ENCODE data around the gene GRIK4. TPM values are rescaled to one million over a fixed set of nuclear protein-coding genes. Genes with fewer than 3 reads are reported as not detected.

GRIK4 gene
- total RNA-seq, 1 donor from 2014 or later, result 0.89 TPM

GRCh38 chr11:120816711-120817110 lies 305.2 kb downstream of the GRIK4 start:
- peaks cover 7% of the 10 kb centered on the region for H3K4me1 Mint-ChIP-seq
- no peak overlapping the region for H3K4me3 Mint-ChIP-seq
- TF ChIP-seq CTCF (conservative IDR thresholded peaks at IDR 0.05), result no peak
- H3K9me3 Mint-ChIP-seq, result no peaks in the 10 kb centered on the region
- no peak for DNase-seq (ENCODE audit: low read depth, low spot score)
- H3K36me3 Mint-ChIP-seq (ENCODE audit: low read depth), result no peaks in the 10 kb centered on the region
- peaks cover 14% of the 10 kb centered on the region for H3K27me3 Mint-ChIP-seq (ENCODE audit: low read depth)
- H3K27ac Mint-ChIP-seq (ENCODE audit: unreplicated experiment), result peak overlapping the region; percentile 69

DNA sequence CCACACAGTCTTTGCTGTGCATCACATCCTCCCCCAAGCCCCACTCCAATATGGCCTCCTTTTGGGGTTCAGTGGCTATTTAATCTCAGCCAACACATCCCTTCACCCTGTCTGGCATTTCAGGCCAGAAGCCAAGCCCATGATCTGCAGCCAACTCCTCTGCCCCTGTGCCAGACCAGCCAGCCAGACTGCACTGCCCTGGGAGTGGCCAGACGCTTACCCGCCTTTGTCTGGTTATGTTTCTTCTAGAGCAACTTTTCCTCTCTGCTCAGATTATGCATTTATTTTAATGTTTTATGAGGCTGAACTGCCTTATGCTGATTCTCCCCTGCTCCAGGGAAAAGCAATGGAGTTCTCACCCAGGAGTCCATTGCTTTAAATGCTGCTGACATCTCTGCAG lies 305.6 kb downstream of the GRIK4 start:
- H3K4me3 Mint-ChIP-seq, result no peak overlapping the region
- H3K9me3 Mint-ChIP-seq, result no peaks in the 10 kb centered on the region
- H3K27me3 Mint-ChIP-seq (ENCODE audit: low read depth), result peaks cover 14% of the 10 kb centered on the region

DNA sequence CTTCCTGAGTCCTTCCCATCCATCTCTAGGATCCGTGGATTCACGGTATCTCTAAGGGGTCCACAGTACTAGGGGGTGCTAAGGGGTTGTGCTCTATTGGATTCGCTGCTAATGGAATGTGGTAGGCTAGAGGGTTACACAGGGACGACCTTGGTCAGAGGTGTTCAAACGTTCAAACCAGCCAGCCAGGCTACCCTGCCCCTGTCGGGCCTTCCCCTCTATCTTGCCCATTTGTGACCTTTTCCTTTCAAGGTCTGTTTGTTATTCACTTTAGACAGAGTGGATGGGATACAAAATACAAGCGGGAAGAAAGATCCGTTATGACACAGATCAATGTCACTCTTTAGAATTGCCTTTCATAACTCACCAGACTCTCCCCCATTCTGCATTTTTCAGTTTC lies 306.5 kb downstream of the GRIK4 start:
- H3K4me3 Mint-ChIP-seq, result no peak overlapping the region
- DNase-seq (ENCODE audit: low read depth, low spot score), result no peak
- H3K36me3 Mint-ChIP-seq (ENCODE audit: low read depth), result no peaks in the 10 kb centered on the region
- no peak for TF ChIP-seq CTCF (conservative IDR thresholded peaks at IDR 0.05)
- no peak overlapping the region for H3K27ac Mint-ChIP-seq (ENCODE audit: unreplicated experiment)
- peaks cover 7% of the 10 kb centered on the region for H3K4me1 Mint-ChIP-seq
- peaks cover 14% of the 10 kb centered on the region for H3K27me3 Mint-ChIP-seq (ENCODE audit: low read depth)
- no peaks in the 10 kb centered on the region for H3K9me3 Mint-ChIP-seq

More for the DNA sequence above, 305.6 kb downstream of the GRIK4 start:
- peaks cover 7% of the 10 kb centered on the region for H3K4me1 Mint-ChIP-seq
- H3K36me3 Mint-ChIP-seq (ENCODE audit: low read depth), result no peaks in the 10 kb centered on the region
- DNase-seq (ENCODE audit: low read depth, low spot score), result no peak
- TF ChIP-seq CTCF (conservative IDR thresholded peaks at IDR 0.05), result no peak
- H3K27ac Mint-ChIP-seq (ENCODE audit: unreplicated experiment), result no peak overlapping the region

DNA sequence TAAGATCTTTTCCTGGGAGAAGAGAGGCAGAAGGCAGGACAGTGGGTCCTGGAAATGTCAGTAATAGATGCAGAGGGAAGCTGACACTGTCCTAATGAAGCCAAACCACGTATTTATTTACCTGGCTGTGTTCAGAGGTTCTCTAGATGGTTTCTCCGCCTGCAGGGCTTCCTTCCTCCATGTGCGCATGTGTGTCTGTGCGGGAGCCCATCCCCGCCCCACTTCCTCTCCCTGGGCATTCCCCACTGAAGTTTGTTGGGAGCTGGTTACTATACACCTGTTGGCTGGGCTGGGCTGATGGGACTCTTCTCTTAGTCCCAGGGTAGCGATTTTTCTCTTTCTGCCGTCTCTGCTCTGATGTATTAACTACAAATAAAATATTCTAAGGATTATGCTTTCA lies 307.5 kb downstream of the GRIK4 start:
- Mint-ChIP-seq H3K4me1 (peaks cover 7% of the 10 kb centered on the region), H3K4me3 (no peak overlapping the region), H3K27me3 (ENCODE audit: low read depth) (peaks cover 14% of the 10 kb centered on the region), H3K9me3 (no peaks in the 10 kb centered on the region), H3K36me3 (ENCODE audit: low read depth) (no peaks in the 10 kb centered on the region), H3K27ac (ENCODE audit: unreplicated experiment) (no peak overlapping the region)
- TF ChIP-seq CTCF (conservative IDR thresholded peaks at IDR 0.05), result no peak
- no peak for DNase-seq (ENCODE audit: low read depth, low spot score)

DNA sequence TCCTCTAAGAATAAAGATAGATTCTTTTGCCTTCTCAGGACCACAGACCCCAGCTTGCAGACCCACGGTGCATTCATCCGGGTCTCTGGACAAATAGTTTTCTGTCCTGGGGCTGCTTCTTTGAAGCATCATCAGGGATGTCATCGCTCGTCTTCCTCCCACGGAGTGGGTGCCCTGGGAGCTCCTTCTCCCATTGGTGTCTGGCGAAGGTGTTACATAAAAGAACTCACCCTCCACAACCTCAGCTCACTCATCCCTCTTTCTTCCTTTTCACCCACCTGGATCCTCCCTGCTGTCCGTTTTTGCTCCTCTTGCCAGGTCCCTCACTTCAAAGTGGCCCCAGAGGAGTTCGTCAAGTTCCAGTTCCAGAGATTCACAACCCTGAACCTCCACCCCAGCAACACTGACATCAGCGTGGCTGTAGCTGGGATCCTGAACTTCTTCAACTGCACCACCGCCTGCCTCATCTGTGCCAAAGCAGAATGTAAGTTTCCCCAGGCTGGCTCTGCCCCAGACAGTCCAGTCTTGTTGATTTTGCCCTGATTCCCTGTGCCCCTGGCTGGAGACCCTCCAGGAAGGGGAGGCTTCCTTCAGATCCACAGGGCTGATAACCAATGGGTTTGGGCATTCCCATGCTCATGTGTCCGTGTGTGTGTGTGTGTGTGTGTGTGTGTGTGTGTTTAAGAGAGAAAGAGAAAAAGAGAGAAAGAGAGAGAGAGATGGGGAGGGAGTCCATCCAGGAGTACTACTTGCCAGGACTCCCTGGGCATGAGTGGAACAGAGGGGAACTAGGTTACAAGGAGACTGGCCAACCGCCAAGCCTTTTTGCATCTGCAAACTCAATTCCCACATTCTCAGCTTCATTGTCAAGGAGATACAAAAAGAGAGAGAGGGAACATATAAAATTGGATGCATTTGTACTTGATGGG lies 308.2 kb downstream of the GRIK4 start:
- Mint-ChIP-seq H3K9me3 (no peaks in the 10 kb centered on the region), H3K4me3 (no peak overlapping the region), H3K4me1 (peaks cover 7% of the 10 kb centered on the region), H3K27ac (ENCODE audit: unreplicated experiment) (no peak overlapping the region), H3K36me3 (ENCODE audit: low read depth) (no peaks in the 10 kb centered on the region), H3K27me3 (ENCODE audit: low read depth) (peaks cover 14% of the 10 kb centered on the region)
- TF ChIP-seq CTCF (conservative IDR thresholded peaks at IDR 0.05), result no peak
- no peak for DNase-seq (ENCODE audit: low read depth, low spot score)
